B cell (primary cell): ENCODE data around the gene ELMO1. TPM values are rescaled to one million over a fixed set of nuclear protein-coding genes. Genes with fewer than 3 reads are reported as not detected.

Experiments
- ATAC-seq: fragments of 200-7000 bp; cut with Tn5 transposase; one replicate; pipeline ENCODE4 v1.10.0; 2021; ENCODE audit warnings: low read depth, mild to moderate bottlenecking, moderate number of reproducible peaks, moderate library complexity
- CTCF ChIA-PET: fragments of 350-600 bp; sonication (Branson Sonifier 250); formaldehyde crosslinking; loops from one replicate; lab custom pipeline; 2021; ENCODE audit warnings: antibody characterized with exemption, inconsistent platforms; lab: Charles Lee
- POLR2A ChIA-PET: fragments of 350-600 bp; sonication (Branson Sonifier 250); formaldehyde crosslinking; loops from one replicate; lab custom pipeline; 2021; ENCODE audit warnings: antibody characterized with exemption; lab: Charles Lee
- DNase-seq: peaks from one replicate; pipeline ENCODE4 v3.0.0; 2013
- H2AFZ ChIP-seq: 2 replicates; pipeline ENCODE4 v1.6.1; 2012; ENCODE audit warnings: mild to moderate bottlenecking, low read depth, low read length; ENCODE audit not compliant: insufficient read depth, poor library complexity, severe bottlenecking
- H3K27ac ChIP-seq, 2 donors: 1 replicate in 1 of 2; 2 replicates in 1 of 2; pipeline ENCODE4 v1.5.1; 2012 to 2013; ENCODE audit warnings: low read length in 2 of 2, mild to moderate bottlenecking in 2 of 2, moderate library complexity in 1 of 2
- H3K27me3 ChIP-seq, 4 experiments: fragments of 200-600 bp in 1 of 4; sonication (generic) in 1 of 4; replicated peaks in 1 of 4; 1 replicate in 2 of 4; 2 replicates in 2 of 4; pipeline versions ENCODE4 v1.6.1 to v1.7.0; 2013 to 2016; ENCODE audit warnings: low read length in 3 of 4, mild to moderate bottlenecking in 2 of 4, mixed read lengths in 1 of 4, moderate library complexity in 1 of 4; ENCODE audit not compliant: insufficient read depth in 4 of 4, control insufficient read depth in 3 of 4; ENCODE audit errors: control extremely low read depth in 1 of 4
- H3K36me3 ChIP-seq, 2 experiments: replicated peaks in 1 of 2; 1 replicate in 1 of 2; 2 replicates in 1 of 2; pipeline versions ENCODE4 v1.6.1 to v1.7.1; 2013; ENCODE audit warnings: low read length in 1 of 2; ENCODE audit not compliant: insufficient read depth in 2 of 2, control insufficient read depth in 1 of 2; ENCODE audit errors: control extremely low read depth in 1 of 2, extremely low read depth in 1 of 2
- H3K4me1 ChIP-seq, 2 donors: fragments of 200-600 bp in 1 of 2; sonication (generic) in 1 of 2; 1 replicate in 1 of 2; 2 replicates in 1 of 2; pipeline versions ENCODE4 v1.5.1 to v1.6.1; 2013 to 2017; ENCODE audit warnings: low read length in 2 of 2; ENCODE audit not compliant: control insufficient read depth in 2 of 2, insufficient read depth in 2 of 2
- H3K4me2 ChIP-seq: replicated peaks from 2 replicates; pipeline ENCODE3; 2012; ENCODE audit warnings: mild to moderate bottlenecking, low read depth, low read length; ENCODE audit not compliant: poor library complexity, severe bottlenecking
- H3K4me3 ChIP-seq, 5 experiments: fragments of 200-600 bp in 1 of 5; sonication (generic) in 1 of 5; 1 replicate in 3 of 5; 2 replicates in 2 of 5; pipeline versions ENCODE4 v1.5.1 to v1.7.0; 2011 to 2016; ENCODE audit warnings: low read length in 4 of 5, mild to moderate bottlenecking in 4 of 5, low read depth in 2 of 5, control low read depth in 1 of 5, moderate library complexity in 1 of 5; ENCODE audit not compliant: insufficient read depth in 1 of 5; ENCODE audit errors: control extremely low read depth in 1 of 5, extremely low read depth in 1 of 5
- H3K79me2 ChIP-seq: fragments of 200-600 bp; sonication (generic); one replicate; pipeline ENCODE4 v1.6.0; 2016; ENCODE audit warnings: low read length; ENCODE audit not compliant: control insufficient read depth, insufficient read depth
- H3K9ac ChIP-seq: fragments of 200-600 bp; sonication (generic); 2 replicates; pipeline ENCODE4 v1.6.1; 2017; ENCODE audit warnings: mild to moderate bottlenecking, low read length, moderate library complexity
- H3K9me3 ChIP-seq, 3 donors: one replicate each; pipeline versions ENCODE4 v1.6.1 to v1.7.1; 2013; ENCODE audit warnings: low read length in 2 of 3; ENCODE audit not compliant: control insufficient read depth in 2 of 3, insufficient read depth in 1 of 3; ENCODE audit errors: control extremely low read depth in 1 of 3
- H4K20me1 ChIP-seq: 2 replicates; pipeline ENCODE4 v1.6.0; 2012; ENCODE audit warnings: mild to moderate bottlenecking, low read length; ENCODE audit not compliant: insufficient read depth, control insufficient read depth, poor library complexity, severe bottlenecking
- H3K27ac Mint-ChIP-seq: one replicate; pipeline ENCODE4 v1.8.0; 2021; ENCODE audit warnings: mixed read lengths
- H3K27me3 Mint-ChIP-seq: one replicate; pipeline ENCODE4 v1.8.0; 2021; ENCODE audit warnings: mixed read lengths
- H3K4me1 Mint-ChIP-seq: one replicate; pipeline ENCODE4 v1.8.0; 2021; ENCODE audit warnings: mixed read lengths
- H3K4me3 Mint-ChIP-seq: one replicate; pipeline ENCODE4 v1.8.0; 2021; ENCODE audit warnings: mixed read lengths
- H3K9me3 Mint-ChIP-seq: one replicate; pipeline ENCODE4 v1.8.0; 2022; ENCODE audit warnings: mixed read lengths; ENCODE audit not compliant: insufficient read depth
- CTCF ChIP-seq: fragments of 200-600 bp; IDR thresholded peaks from one replicate; pipeline ENCODE4 v1.8.0; 2022; ENCODE audit warnings: antibody characterized with exemption, mild to moderate bottlenecking
- EZH2 ChIP-seq: IDR thresholded peaks from 2 replicates; pipeline ENCODE4 v1.6.1; 2012; ENCODE audit warnings: borderline replicate concordance, low read depth, mild to moderate bottlenecking, moderate library complexity, low read length; ENCODE audit not compliant: insufficient read depth, poor library complexity, severe bottlenecking
- WGBS: methylation state at CpG from one replicate; pipeline ENCODE4 v1.1.5; 2013; ENCODE audit warnings: missing lambda C conversion rate; ENCODE audit not compliant: insufficient coverage; 5-methylcytosine and 5-hydroxymethylcytosine counted together
- intact Hi-C: fragments of 100-400 bp; cut with micrococcal nuclease; formaldehyde crosslinking; loops from one replicate; pipeline ENCODE4 v1.10.0; 2022
- polyA plus RNA-seq: library from polyadenylated mRNA; depleted of rRNA; stranded (reverse); fragments of >200 nt; gene quantifications from 2 replicates; pipeline ENCODE4 v1.2.3, GENCODE V29; 2012
- total RNA-seq, 2 donors: library from RNA; stranded (reverse); fragments of 120-200 nt in 1 of 2; gene quantifications; 1 replicate in 1 of 2; 2 replicates in 1 of 2; pipeline versions ENCODE4 v1.2.3 to v1.2.4, GENCODE V29; 2013 to 2022

ELMO1 gene
- total and polyA plus RNA-seq, 2 donors (not counting 1 experiment from before 2014, with no cell fraction given) = 44.7 to 177 TPM

- POLR2A ChIA-PET = no interaction called here
- H3K4me1 Mint-ChIP-seq = peaks cover 69% of the 10 kb centered on the region
- no peaks in the 10 kb centered on the region for H3K9me3 Mint-ChIP-seq
Observed at GRCh38 chr7:37441816-37442215, 6.8 kb downstream of the ELMO1 start.

More at GRCh38 chr7:37441816-37442215, 6.8 kb downstream of the ELMO1 start:
- Histone ChIP-seq H3K4me1 (peaks cover 25 to 29% of the 10 kb centered on the region in 2 donors), H3K36me3 (peaks cover 1 to 7% of the 10 kb centered on the region in 2 experiments), H3K79me2 (peaks cover 77% of the 10 kb centered on the region), H3K27ac (peak overlapping the region in 1 of 2 donors; percentile 47), H4K20me1 (peaks cover 25% of the 10 kb centered on the region), H3K4me3 (no peak overlapping the region), H3K27me3 (no peaks in the 10 kb centered on the region), H3K9ac (peak overlapping the region; percentile 15), H3K9me3 (peaks cover 0 to 4% (median 0%) of the 10 kb centered on the region in 3 donors), H2AFZ (no peak overlapping the region), H3K4me2 (peak overlapping the region; percentile 55)
- TF ChIP-seq CTCF (no peak), EZH2 (no peak)
- 75% methylated on average over 3 of the region's 3 CpGs for WGBS
- H3K27me3 Mint-ChIP-seq = no peaks in the 10 kb centered on the region
- DNase-seq (no peak), ATAC-seq (no peak)
- CTCF ChIA-PET = interaction anchor here (0.9 to 1.5 kb wide), 2 partner anchors 12 to 54 kb away, joined by 3 to 5 read pairs; no protein-coding TSS in a partner anchor
- H3K27ac Mint-ChIP-seq = peak overlapping the region; percentile 69
- peak overlapping the region; percentile 66 for H3K4me3 Mint-ChIP-seq
- intact Hi-C loops = loop anchor here (1.0 kb wide), 1 partner anchor 20 kb away; no protein-coding TSS in a partner anchor
